WTC11 (cell line): Measurements from ENCODE around the gene KIF22. TPM values are rescaled to one million over a fixed set of nuclear protein-coding genes. Genes with fewer than 3 reads are reported as not detected.

Source experiments
- ATAC-seq: fragments of 200-7000 bp; cut with Tn5 transposase; 2 replicates; pipeline ENCODE4 v1.10.0; 2021; ENCODE audit warnings: mild to moderate bottlenecking, moderate library complexity
- CTCF ChIA-PET: fragments of 300-600 bp; sonication (Branson Sonifier 250); formaldehyde crosslinking; loops from one replicate; lab custom pipeline; 2021; ENCODE audit warnings: antibody characterized with exemption; lab: Charles Lee
- POLR2A ChIA-PET: fragments of 350-600 bp; sonication (Branson Sonifier 250); formaldehyde crosslinking; loops from one replicate; lab custom pipeline; 2021; ENCODE audit warnings: antibody characterized with exemption; lab: Charles Lee
- DNase-seq: peaks from one replicate; pipeline ENCODE4 v3.0.0; 2021; ENCODE audit warnings: low spot score
- H3K27ac Mint-ChIP-seq: 2 replicates; pipeline ENCODE4 v1.8.0; 2021; ENCODE audit warnings: mixed read lengths
- H3K27me3 Mint-ChIP-seq: 2 replicates; pipeline ENCODE4 v1.8.0; 2021; ENCODE audit warnings: low read depth, mild to moderate bottlenecking, moderate library complexity, mixed read lengths
- H3K36me3 Mint-ChIP-seq: 2 replicates; pipeline ENCODE4 v1.8.0; 2021; ENCODE audit warnings: mixed read lengths
- H3K4me1 Mint-ChIP-seq: 2 replicates; pipeline ENCODE4 v1.8.0; 2022; ENCODE audit warnings: mixed read lengths
- H3K4me3 Mint-ChIP-seq: 2 replicates; pipeline ENCODE4 v1.8.0; 2021; ENCODE audit warnings: mild to moderate bottlenecking, moderate library complexity, mixed read lengths
- H3K9me3 Mint-ChIP-seq: 2 replicates; pipeline ENCODE4 v1.8.0; 2021; ENCODE audit warnings: mixed read lengths
- CREM ChIP-seq: sonication (generic); formaldehyde crosslinking; IDR thresholded peaks from 2 replicates; pipeline ENCODE4 v1.8.1; 2022; ENCODE audit warnings: mild to moderate bottlenecking, missing genetic modification reagents, moderate library complexity
- GTF2I ChIP-seq: fragments of 250-450 bp; sonication (Bioruptor Pico); conservative IDR thresholded peaks from 2 replicates; pipeline ENCODE4 v1.4.0; 2021; ENCODE audit warnings: mild to moderate bottlenecking
- NFE2L1 ChIP-seq: sonication (generic); formaldehyde crosslinking; IDR thresholded peaks from 2 replicates; pipeline ENCODE4 v1.8.1; 2023; ENCODE audit warnings: missing genetic modification reagents
- TEAD1 ChIP-seq: sonication (generic); formaldehyde crosslinking; IDR thresholded peaks from 2 replicates; pipeline ENCODE4 v1.8.0; 2022; ENCODE audit warnings: mild to moderate bottlenecking, missing genetic modification reagents
- TP53 ChIP-seq: sonication (generic); formaldehyde crosslinking; IDR thresholded peaks from 2 replicates; pipeline ENCODE4 v1.8.1; 2023; ENCODE audit warnings: mild to moderate bottlenecking, missing genetic modification reagents
- ZNF121 ChIP-seq: sonication (generic); formaldehyde crosslinking; IDR thresholded peaks from 2 replicates; pipeline ENCODE4 v1.8.0; 2023; ENCODE audit warnings: missing genetic modification reagents
- ZNF263 ChIP-seq: sonication (generic); formaldehyde crosslinking; IDR thresholded peaks from 2 replicates; pipeline ENCODE4 v1.8.1; 2022; ENCODE audit warnings: low read depth, mild to moderate bottlenecking, moderate library complexity, missing genetic modification reagents
- ZNF281 ChIP-seq: sonication (generic); formaldehyde crosslinking; IDR thresholded peaks from 2 replicates; pipeline ENCODE4 v1.8.0; 2023; ENCODE audit warnings: mild to moderate bottlenecking, missing genetic modification reagents
- total RNA-seq: library from RNA; stranded (reverse); gene quantifications from 3 replicates; pipeline ENCODE4 v1.2.3, GENCODE V29; 2021
- TF ChIP-seq, protein P1 (sequence below): sonication (generic); formaldehyde crosslinking; IDR thresholded peaks from 2 replicates; pipeline ENCODE4 v1.8.0; 2022; ENCODE audit warnings: missing genetic modification reagents
- TF ChIP-seq, protein P2 (sequence below): sonication (generic); formaldehyde crosslinking; IDR thresholded peaks from 2 replicates; pipeline ENCODE4 v1.8.1; 2022; ENCODE audit warnings: low read depth, missing genetic modification reagents, borderline replicate concordance
- TF ChIP-seq, protein P3 (sequence below): sonication (generic); formaldehyde crosslinking; IDR thresholded peaks from 2 replicates; pipeline ENCODE4 v1.8.0; 2022; ENCODE audit warnings: mild to moderate bottlenecking, missing genetic modification reagents
- TF ChIP-seq, protein P4 (sequence below): sonication (generic); formaldehyde crosslinking; IDR thresholded peaks from 2 replicates; pipeline ENCODE4 v1.8.0; 2023; ENCODE audit warnings: missing genetic modification reagents, mild to moderate bottlenecking, borderline replicate concordance

Gene KIF22
- total RNA-seq, 1 experiment from 2014 or later = 182 TPM

GRCh38 chr16:29812754-29813643, 22.4 kb downstream of the KIF22 start:
- CTCF ChIA-PET = interaction anchor here (0.6 to 5.7 kb wide), 7 partner anchors 23 to 278 kb away, joined by 3 to 81 read pairs (median 8); partner anchors contain the start of gene KIF22
- TF ChIP-seq, protein P1, sequence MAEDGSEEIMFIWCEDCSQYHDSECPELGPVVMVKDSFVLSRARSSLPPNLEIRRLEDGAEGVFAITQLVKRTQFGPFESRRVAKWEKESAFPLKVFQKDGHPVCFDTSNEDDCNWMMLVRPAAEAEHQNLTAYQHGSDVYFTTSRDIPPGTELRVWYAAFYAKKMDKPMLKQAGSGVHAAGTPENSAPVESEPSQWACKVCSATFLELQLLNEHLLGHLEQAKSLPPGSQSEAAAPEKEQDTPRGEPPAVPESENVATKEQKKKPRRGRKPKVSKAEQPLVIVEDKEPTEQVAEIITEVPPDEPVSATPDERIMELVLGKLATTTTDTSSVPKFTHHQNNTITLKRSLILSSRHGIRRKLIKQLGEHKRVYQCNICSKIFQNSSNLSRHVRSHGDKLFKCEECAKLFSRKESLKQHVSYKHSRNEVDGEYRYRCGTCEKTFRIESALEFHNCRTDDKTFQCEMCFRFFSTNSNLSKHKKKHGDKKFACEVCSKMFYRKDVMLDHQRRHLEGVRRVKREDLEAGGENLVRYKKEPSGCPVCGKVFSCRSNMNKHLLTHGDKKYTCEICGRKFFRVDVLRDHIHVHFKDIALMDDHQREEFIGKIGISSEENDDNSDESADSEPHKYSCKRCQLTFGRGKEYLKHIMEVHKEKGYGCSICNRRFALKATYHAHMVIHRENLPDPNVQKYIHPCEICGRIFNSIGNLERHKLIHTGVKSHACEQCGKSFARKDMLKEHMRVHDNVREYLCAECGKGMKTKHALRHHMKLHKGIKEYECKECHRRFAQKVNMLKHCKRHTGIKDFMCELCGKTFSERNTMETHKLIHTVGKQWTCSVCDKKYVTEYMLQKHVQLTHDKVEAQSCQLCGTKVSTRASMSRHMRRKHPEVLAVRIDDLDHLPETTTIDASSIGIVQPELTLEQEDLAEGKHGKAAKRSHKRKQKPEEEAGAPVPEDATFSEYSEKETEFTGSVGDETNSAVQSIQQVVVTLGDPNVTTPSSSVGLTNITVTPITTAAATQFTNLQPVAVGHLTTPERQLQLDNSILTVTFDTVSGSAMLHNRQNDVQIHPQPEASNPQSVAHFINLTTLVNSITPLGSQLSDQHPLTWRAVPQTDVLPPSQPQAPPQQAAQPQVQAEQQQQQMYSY (CRISPR knock-in tag) = peak; percentile 75
- TF ChIP-seq, protein P2, sequence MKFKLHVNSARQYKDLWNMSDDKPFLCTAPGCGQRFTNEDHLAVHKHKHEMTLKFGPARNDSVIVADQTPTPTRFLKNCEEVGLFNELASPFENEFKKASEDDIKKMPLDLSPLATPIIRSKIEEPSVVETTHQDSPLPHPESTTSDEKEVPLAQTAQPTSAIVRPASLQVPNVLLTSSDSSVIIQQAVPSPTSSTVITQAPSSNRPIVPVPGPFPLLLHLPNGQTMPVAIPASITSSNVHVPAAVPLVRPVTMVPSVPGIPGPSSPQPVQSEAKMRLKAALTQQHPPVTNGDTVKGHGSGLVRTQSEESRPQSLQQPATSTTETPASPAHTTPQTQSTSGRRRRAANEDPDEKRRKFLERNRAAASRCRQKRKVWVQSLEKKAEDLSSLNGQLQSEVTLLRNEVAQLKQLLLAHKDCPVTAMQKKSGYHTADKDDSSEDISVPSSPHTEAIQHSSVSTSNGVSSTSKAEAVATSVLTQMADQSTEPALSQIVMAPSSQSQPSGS (CRISPR knock-in tag) = no peak
- TF ChIP-seq, all 79 proteins: peak for 1
- peak overlapping the region; percentile 19; the same call in 1 of the 2 replicates for H3K27ac Mint-ChIP-seq
- H3K4me3 Mint-ChIP-seq = peak overlapping the region; percentile 94
- H3K9me3 Mint-ChIP-seq = no peaks in the 10 kb centered on the region
- peaks cover 57% of the 10 kb centered on the region for H3K4me1 Mint-ChIP-seq
- DNase-seq (no peak), ATAC-seq (no peak)
- POLR2A ChIA-PET = no interaction called here
- H3K36me3 Mint-ChIP-seq = peaks cover 14% of the 10 kb centered on the region
- no peaks in the 10 kb centered on the region; the same call in 1 of the 2 replicates for H3K27me3 Mint-ChIP-seq

DNA sequence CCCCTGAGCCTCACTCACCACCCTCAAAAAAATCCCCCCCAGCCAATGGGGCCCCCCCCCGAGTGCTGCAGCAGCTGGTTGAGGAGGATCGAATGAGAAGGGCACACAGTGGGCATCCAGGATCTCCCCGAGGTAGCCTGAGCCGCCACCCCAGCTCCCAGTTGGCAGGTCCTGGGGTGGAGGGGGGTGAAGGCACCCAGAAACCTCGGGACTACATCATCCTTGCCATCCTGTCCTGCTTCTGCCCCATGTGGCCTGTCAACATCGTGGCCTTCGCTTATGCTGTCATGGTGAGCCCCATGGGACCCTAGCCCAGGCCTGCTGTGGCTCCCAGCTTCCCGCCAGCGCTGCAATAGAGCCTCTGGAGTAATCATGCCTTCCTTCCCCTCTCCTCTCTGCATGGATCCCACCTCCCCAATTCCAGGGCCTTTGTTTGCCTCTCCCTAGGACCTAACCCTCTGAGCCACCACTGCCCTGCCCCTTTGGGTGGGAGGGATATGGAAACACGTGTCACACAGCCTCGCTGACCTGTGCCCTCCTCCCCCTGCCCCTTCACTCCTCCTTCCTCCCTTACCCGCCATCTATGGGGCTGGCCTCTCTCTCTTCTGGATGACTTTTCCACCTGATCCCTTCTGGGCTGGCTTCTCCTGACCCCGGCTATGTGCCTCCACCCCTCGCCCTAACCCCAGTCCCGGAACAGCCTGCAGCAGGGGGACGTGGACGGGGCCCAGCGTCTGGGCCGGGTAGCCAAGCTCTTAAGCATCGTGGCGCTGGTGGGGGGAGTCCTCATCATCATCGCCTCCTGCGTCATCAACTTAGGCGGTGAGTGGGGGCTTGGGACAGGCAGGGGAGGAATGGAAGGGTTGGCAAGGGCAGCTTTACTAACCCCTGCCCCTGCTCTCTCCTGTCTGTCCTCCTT, 23.4 kb downstream of the KIF22 start:
- ChIA-PET POLR2A (no interaction called here), CTCF (interaction anchor here (0.6 to 5.7 kb wide), 8 partner anchors 10 to 278 kb away, joined by 3 to 81 read pairs (median 12); partner anchors contain the start of gene TLCD3B)
- Mint-ChIP-seq H3K9me3 (no peaks in the 10 kb centered on the region), H3K27me3 (no peaks in the 10 kb centered on the region; the same call in 1 of the 2 replicates), H3K4me1 (peaks cover 56% of the 10 kb centered on the region), H3K4me3 (peak overlapping the region; percentile 94), H3K36me3 (peaks cover 16% of the 10 kb centered on the region), H3K27ac (no peak overlapping the region)
- no peak for ATAC-seq
- no peak for DNase-seq
- TF ChIP-seq NFE2L1 (CRISPR knock-in tag) = peak; percentile 80
- TF ChIP-seq TP53 (CRISPR knock-in tag) = 0 out of 2 replicates have a peak, but pooled peaks have one; percentile 10
- no peak for TF ChIP-seq GTF2I (CRISPR knock-in tag)
- TF ChIP-seq, protein P3, sequence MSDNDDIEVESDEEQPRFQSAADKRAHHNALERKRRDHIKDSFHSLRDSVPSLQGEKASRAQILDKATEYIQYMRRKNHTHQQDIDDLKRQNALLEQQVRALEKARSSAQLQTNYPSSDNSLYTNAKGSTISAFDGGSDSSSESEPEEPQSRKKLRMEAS (CRISPR knock-in tag) = peak; percentile 32; the same call in 1 of the 2 replicates
- TF ChIP-seq ZNF281 = 0 out of 2 replicates have a peak, but pooled peaks have one; percentile 15
- no peak for TF ChIP-seq CREM (CRISPR knock-in tag)
- TF ChIP-seq ZNF121 (CRISPR knock-in tag) = peak; percentile 65
- TF ChIP-seq, protein P4, sequence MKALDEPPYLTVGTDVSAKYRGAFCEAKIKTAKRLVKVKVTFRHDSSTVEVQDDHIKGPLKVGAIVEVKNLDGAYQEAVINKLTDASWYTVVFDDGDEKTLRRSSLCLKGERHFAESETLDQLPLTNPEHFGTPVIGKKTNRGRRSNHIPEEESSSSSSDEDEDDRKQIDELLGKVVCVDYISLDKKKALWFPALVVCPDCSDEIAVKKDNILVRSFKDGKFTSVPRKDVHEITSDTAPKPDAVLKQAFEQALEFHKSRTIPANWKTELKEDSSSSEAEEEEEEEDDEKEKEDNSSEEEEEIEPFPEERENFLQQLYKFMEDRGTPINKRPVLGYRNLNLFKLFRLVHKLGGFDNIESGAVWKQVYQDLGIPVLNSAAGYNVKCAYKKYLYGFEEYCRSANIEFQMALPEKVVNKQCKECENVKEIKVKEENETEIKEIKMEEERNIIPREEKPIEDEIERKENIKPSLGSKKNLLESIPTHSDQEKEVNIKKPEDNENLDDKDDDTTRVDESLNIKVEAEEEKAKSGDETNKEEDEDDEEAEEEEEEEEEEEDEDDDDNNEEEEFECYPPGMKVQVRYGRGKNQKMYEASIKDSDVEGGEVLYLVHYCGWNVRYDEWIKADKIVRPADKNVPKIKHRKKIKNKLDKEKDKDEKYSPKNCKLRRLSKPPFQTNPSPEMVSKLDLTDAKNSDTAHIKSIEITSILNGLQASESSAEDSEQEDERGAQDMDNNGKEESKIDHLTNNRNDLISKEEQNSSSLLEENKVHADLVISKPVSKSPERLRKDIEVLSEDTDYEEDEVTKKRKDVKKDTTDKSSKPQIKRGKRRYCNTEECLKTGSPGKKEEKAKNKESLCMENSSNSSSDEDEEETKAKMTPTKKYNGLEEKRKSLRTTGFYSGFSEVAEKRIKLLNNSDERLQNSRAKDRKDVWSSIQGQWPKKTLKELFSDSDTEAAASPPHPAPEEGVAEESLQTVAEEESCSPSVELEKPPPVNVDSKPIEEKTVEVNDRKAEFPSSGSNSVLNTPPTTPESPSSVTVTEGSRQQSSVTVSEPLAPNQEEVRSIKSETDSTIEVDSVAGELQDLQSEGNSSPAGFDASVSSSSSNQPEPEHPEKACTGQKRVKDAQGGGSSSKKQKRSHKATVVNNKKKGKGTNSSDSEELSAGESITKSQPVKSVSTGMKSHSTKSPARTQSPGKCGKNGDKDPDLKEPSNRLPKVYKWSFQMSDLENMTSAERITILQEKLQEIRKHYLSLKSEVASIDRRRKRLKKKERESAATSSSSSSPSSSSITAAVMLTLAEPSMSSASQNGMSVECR (CRISPR knock-in tag) = no peak
- peak; percentile 57; the same call in 1 of the 2 replicates for TF ChIP-seq ZNF263
- 0 out of 2 replicates have a peak, but pooled peaks have one; percentile 26 for TF ChIP-seq TEAD1 (CRISPR knock-in tag)
- TF ChIP-seq, all 79 proteins: peak for 7
